Neural cell (in vitro differentiated cells): ENCODE measurements around the gene LENEP.

ENCODE experiments used
- CTCF ChIP-seq: fragments of 450-650 bp; IDR thresholded peaks from 2 replicates; pipeline ENCODE4 v1.5.1; 2014; ENCODE audit warnings: antibody characterized with exemption, mild to moderate bottlenecking, moderate library complexity; ENCODE audit not compliant: poor library complexity, severe bottlenecking
- EP300 ChIP-seq: fragments of 450-650 bp; conservative IDR thresholded peaks from 2 replicates; pipeline ENCODE4 v1.6.1; 2014; ENCODE audit warnings: antibody characterized with exemption, mild to moderate bottlenecking, moderate library complexity; ENCODE audit not compliant: poor library complexity, severe bottlenecking
- EZH2 ChIP-seq: fragments of 200-600, 300-800 bp; shearing (Covaris generic), sonication (generic); IDR thresholded peaks from 2 replicates; pipeline ENCODE4 v1.6.1; 2014; ENCODE audit warnings: antibody characterized with exemption, low read length, borderline replicate concordance, mild to moderate bottlenecking; ENCODE audit not compliant: insufficient read depth, poor library complexity, severe bottlenecking
- POLR2AphosphoS5 ChIP-seq: IDR thresholded peaks from 2 replicates; pipeline ENCODE4 v1.6.1; 2012
- REST ChIP-seq: IDR thresholded peaks from 2 replicates; pipeline ENCODE4 v1.6.1; 2012; ENCODE audit warnings: borderline replicate concordance

GRCh38 chr1:154957091-154957657, 36.2 kb upstream of the LENEP start:
- TF ChIP-seq CTCF = no peak
- TF ChIP-seq POLR2AphosphoS5 = no peak
- no peak for TF ChIP-seq EZH2
- TF ChIP-seq EP300 = no peak
- TF ChIP-seq REST = no peak
